HG03139 (cell line): ENCODE measurements around the gene KCND2.

Experiments used
- ATAC-seq: cut with Tn5 transposase; IDR thresholded peaks from one replicate; pipeline ENCODE4 v1.9.1; 2021; ENCODE audit not compliant: unreplicated experiment

The KCND2 gene

DNA sequence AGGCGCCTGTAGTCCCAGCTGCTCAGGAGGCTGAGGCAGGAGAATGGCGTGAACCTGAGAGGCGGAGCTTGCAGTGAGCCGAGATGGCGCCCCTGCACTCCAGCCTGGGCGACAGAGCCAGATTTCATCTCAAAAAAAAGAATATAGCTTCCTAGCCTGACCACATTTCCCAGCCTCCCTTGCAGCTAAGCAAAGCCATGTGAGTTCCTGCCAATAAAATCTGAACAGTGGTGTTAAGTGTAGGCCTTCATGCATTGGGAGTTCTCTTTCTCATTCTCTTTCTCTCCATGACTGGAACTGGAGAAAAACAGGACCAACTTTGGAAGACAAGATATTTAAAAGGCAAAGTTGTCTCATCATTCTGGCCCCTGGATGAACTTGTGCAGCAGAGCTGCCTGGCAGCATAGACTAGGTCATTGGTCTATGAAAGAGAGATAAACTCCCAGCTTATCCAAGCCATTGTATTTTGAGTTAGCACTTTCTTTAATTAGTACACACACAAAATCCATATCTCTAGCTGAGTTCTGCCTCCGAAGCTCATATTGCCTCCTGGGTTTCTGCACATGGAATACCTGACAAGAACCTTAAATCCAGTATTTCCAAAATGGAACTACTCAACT is 524.2 kb downstream of the KCND2 start:
- ATAC-seq: no peak

DNA sequence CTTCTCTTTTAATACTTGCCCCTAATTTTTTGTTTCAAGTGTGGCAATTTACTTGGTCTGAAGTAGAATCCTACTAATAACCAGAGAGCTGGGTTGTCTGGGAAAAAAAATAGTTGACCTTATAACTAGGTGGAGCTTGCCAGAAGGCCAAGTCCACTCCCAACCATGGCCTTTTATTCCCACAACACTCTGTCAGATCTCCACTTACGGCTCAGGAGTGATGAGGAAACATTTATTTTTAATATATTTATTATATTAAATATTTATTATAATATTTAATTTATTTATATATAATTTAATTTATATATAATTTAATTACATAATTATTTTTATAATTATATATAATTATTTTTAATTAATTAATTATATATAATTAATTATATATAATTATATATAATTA is 526.2 kb downstream of the KCND2 start:
- ATAC-seq: no peak
